Endodermal cell (in vitro differentiated cells): Measurements from ENCODE around the gene SERPINA3. TPM values are rescaled to one million over a fixed set of nuclear protein-coding genes. Genes with fewer than 3 reads are reported as not detected.

Source experiments
- DNase-seq: peaks from one replicate; pipeline ENCODE4 v3.0.0-alpha.2; 2017
- H3K27ac ChIP-seq: 2 replicates; pipeline ENCODE4 v1.5.1; 2013; ENCODE audit warnings: mild to moderate bottlenecking, low read depth, low read length, moderate library complexity
- H3K27me3 ChIP-seq: 2 replicates; pipeline ENCODE4 v1.6.1; 2013; ENCODE audit warnings: mild to moderate bottlenecking, low read length, moderate library complexity; ENCODE audit not compliant: insufficient read depth, control insufficient read depth, poor library complexity, severe bottlenecking
- H3K36me3 ChIP-seq: 2 replicates; pipeline ENCODE4 v1.7.0; 2013; ENCODE audit warnings: mild to moderate bottlenecking, low read length, moderate library complexity; ENCODE audit not compliant: control insufficient read depth, insufficient read depth
- H3K4me1 ChIP-seq: one replicate; pipeline ENCODE4 v1.7.0; 2013; ENCODE audit warnings: low read length; ENCODE audit not compliant: control insufficient read depth, insufficient read depth
- H3K4me3 ChIP-seq: 2 replicates; pipeline ENCODE4 v1.5.1; 2013; ENCODE audit warnings: mild to moderate bottlenecking, low read length, moderate library complexity
- H3K9ac ChIP-seq: 2 replicates; pipeline ENCODE4 v1.6.1; 2013; ENCODE audit warnings: mild to moderate bottlenecking, low read length, moderate library complexity; ENCODE audit not compliant: poor library complexity, severe bottlenecking; ENCODE audit errors: extremely low read depth
- H3K9me3 ChIP-seq: 2 replicates; pipeline ENCODE4 v1.6.1; 2013; ENCODE audit warnings: mild to moderate bottlenecking, low read length, moderate library complexity; ENCODE audit not compliant: control insufficient read depth
- H3K27ac Mint-ChIP-seq: 2 replicates; pipeline ENCODE4 v1.8.0; 2020; ENCODE audit warnings: mixed read lengths
- H3K27me3 Mint-ChIP-seq: 2 replicates; pipeline ENCODE4 v1.8.0; 2021; ENCODE audit warnings: mild to moderate bottlenecking, mixed read lengths; ENCODE audit not compliant: insufficient read depth
- H3K36me3 Mint-ChIP-seq: 2 replicates; pipeline ENCODE4 v1.8.0; 2020; ENCODE audit warnings: low read depth, mixed read lengths
- H3K4me1 Mint-ChIP-seq: 2 replicates; pipeline ENCODE4 v1.8.0; 2020; ENCODE audit warnings: mixed read lengths
- H3K4me3 Mint-ChIP-seq: 2 replicates; pipeline ENCODE4 v1.8.0; 2020; ENCODE audit warnings: mild to moderate bottlenecking, moderate library complexity, mixed read lengths
- H3K9me3 Mint-ChIP-seq: 2 replicates; pipeline ENCODE4 v1.8.0; 2020; ENCODE audit warnings: mild to moderate bottlenecking, mixed read lengths
- CTCF ChIP-seq: fragments of 200-600 bp; sonication (generic); conservative IDR thresholded peaks from 2 replicates; pipeline ENCODE4 v1.5.0; 2021; ENCODE audit warnings: antibody characterized with exemption, mild to moderate bottlenecking
- WGBS, 2 experiments: methylation state at CpG; one replicate each; pipeline versions ENCODE4 v1.1.5 to v1.1.7; 2013; ENCODE audit warnings: missing lambda C conversion rate in 2 of 2, mixed read lengths in 1 of 2; ENCODE audit not compliant: insufficient coverage in 1 of 2, insufficient read length in 1 of 2; 5-methylcytosine and 5-hydroxymethylcytosine counted together
- total RNA-seq, 2 donors: library from RNA; stranded (reverse); fragmentation: NEBNext Ultra II Directional in 1 of 2; extraction: Animal tissue kit (Norgen Biotek cat#: 25700) in 1 of 2; gene quantifications; 2 replicates in 1 of 2; 3 replicates in 1 of 2; pipeline ENCODE4 v1.2.1, GENCODE V29; 2021

Gene SERPINA3
- total RNA-seq, 2 donors from 2014 or later: 0.27 TPM; not detected in 1

GRCh38 chr14:94581127-94581999 lies 30.8 kb upstream of the SERPINA3 start, which contains the start of gene SERPINA5:
Gene SERPINA5 (plus strand): TSS chr14:94581426. CDS start chr14:94587363, 5,937 bp downstream.
- peaks cover 6% of the 10 kb centered on the region for H3K27me3 Mint-ChIP-seq
- Histone ChIP-seq H3K27ac (no peak within 1 kb of the TSS), H3K36me3 (no peaks in the 10 kb centered on the region), H3K27me3 (peaks cover 25% of the 10 kb centered on the region), H3K9me3 (peaks cover 18% of the 10 kb centered on the region), H3K4me1 (peaks cover 9% of the 10 kb centered on the region), H3K9ac (no peak within 1 kb of the TSS), H3K4me3 (no peak within 1 kb of the TSS)
- TF ChIP-seq CTCF: no peak
- peak; percentile 84 for DNase-seq
- H3K36me3 Mint-ChIP-seq: peaks cover 3% of the 10 kb centered on the region
- 76 to 86% methylated on average over 11 to 18 of the region's 18 CpGs for WGBS, 2 experiments
- peaks cover 5% of the 10 kb centered on the region for H3K9me3 Mint-ChIP-seq
- no peak within 1 kb of the TSS for H3K27ac Mint-ChIP-seq
- no peak within 1 kb of the TSS for H3K4me3 Mint-ChIP-seq
- H3K4me1 Mint-ChIP-seq: peaks cover 7% of the 10 kb centered on the region

- no peak for TF ChIP-seq CTCF
- Histone ChIP-seq H3K36me3 (no peaks in the 10 kb centered on the region), H3K9me3 (peaks cover 18% of the 10 kb centered on the region), H3K9ac (no peak overlapping the region), H3K4me3 (no peak overlapping the region), H3K4me1 (peaks cover 9% of the 10 kb centered on the region), H3K27me3 (peaks cover 16% of the 10 kb centered on the region), H3K27ac (no peak overlapping the region)
- Mint-ChIP-seq H3K4me1 (peaks cover 7% of the 10 kb centered on the region), H3K9me3 (peaks cover 5% of the 10 kb centered on the region), H3K27ac (no peak overlapping the region), H3K27me3 (peaks cover 11% of the 10 kb centered on the region), H3K36me3 (peaks cover 3% of the 10 kb centered on the region), H3K4me3 (no peak overlapping the region)
- 91 to 96% methylated on average over 7 of the region's 7 CpGs for WGBS, 2 experiments
- DNase-seq: no peak
These were observed 29.9 kb upstream of the SERPINA3 start for GRCh38 chr14:94582199-94582750.

GRCh38 chr14:94582851-94583250 lies 29.3 kb upstream of the SERPINA3 start:
- peaks cover 11% of the 10 kb centered on the region for H3K27me3 Mint-ChIP-seq

More at GRCh38 chr14:94582851-94583250, 29.3 kb upstream of the SERPINA3 start:
- Mint-ChIP-seq H3K4me1 (peaks cover 7% of the 10 kb centered on the region), H3K36me3 (peaks cover 3% of the 10 kb centered on the region), H3K4me3 (no peak overlapping the region), H3K27ac (no peak overlapping the region), H3K9me3 (peaks cover 5% of the 10 kb centered on the region)
- H3K4me1 ChIP-seq: peaks cover 9% of the 10 kb centered on the region
- TF ChIP-seq CTCF: no peak
- H3K4me3 ChIP-seq: no peak overlapping the region
- no peaks in the 10 kb centered on the region for H3K36me3 ChIP-seq
- H3K27ac ChIP-seq: no peak overlapping the region
- H3K9me3 ChIP-seq: peaks cover 18% of the 10 kb centered on the region
- peaks cover 10% of the 10 kb centered on the region for H3K27me3 ChIP-seq
- WGBS, 2 experiments: 90 to 100% methylated on average over 1 to 3 of the region's 3 CpGs
- DNase-seq: no peak
- no peak overlapping the region for H3K9ac ChIP-seq
